Hepatocyte (in vitro differentiated cells): ENCODE measurements around the gene TMEM174.

Experiments
- EZH2 ChIP-seq: fragments of 200-600 bp; sonication (generic); IDR thresholded peaks from 2 replicates; pipeline ENCODE4 v1.6.1; 2016; ENCODE audit warnings: antibody characterized with exemption, mild to moderate bottlenecking, borderline replicate concordance
- EZH2phosphoT487 ChIP-seq: fragments of 200-600 bp; sonication (generic); IDR thresholded peaks from one replicate; pipeline ENCODE4 v1.6.1; 2018; ENCODE audit warnings: antibody characterized with exemption, mild to moderate bottlenecking, low read depth, moderate library complexity; ENCODE audit not compliant: unreplicated experiment, severe bottlenecking
- TF ChIP-seq, protein P1 (sequence below): fragments of 200-600 bp; sonication (generic); IDR thresholded peaks from 2 replicates; pipeline ENCODE4 v1.5.1; 2016; ENCODE audit warnings: antibody characterized with exemption, mild to moderate bottlenecking; ENCODE audit not compliant: poor library complexity

DNA sequence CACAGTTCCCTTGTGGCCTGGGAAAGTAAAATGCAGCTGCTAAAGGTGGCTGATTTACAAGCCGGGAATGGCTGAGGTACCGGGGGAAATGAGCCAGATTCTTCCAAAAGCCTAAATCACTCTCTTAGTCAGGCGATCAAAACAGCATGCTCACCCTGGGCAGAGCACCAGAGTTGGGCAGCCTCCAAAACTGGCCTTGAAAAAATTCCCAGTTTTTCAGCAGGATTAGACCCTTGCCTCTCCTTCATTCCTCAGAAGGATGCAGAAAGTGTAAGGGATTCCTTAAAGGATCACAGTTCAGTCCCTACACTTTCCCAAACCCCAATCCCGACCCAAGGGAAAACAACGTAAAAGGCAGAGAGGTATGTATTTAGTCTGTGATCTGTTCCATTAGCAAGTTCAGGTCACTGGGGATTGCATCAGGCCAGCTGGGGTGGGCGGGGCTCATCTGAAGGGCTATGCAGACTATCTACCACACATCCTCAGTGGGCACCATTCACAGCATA, 16.9 kb downstream of the TMEM174 start:
- TF ChIP-seq, protein P1, sequence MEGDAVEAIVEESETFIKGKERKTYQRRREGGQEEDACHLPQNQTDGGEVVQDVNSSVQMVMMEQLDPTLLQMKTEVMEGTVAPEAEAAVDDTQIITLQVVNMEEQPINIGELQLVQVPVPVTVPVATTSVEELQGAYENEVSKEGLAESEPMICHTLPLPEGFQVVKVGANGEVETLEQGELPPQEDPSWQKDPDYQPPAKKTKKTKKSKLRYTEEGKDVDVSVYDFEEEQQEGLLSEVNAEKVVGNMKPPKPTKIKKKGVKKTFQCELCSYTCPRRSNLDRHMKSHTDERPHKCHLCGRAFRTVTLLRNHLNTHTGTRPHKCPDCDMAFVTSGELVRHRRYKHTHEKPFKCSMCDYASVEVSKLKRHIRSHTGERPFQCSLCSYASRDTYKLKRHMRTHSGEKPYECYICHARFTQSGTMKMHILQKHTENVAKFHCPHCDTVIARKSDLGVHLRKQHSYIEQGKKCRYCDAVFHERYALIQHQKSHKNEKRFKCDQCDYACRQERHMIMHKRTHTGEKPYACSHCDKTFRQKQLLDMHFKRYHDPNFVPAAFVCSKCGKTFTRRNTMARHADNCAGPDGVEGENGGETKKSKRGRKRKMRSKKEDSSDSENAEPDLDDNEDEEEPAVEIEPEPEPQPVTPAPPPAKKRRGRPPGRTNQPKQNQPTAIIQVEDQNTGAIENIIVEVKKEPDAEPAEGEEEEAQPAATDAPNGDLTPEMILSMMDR = no peak
- TF ChIP-seq EZH2 (no peak), EZH2phosphoT487 (no peak)
